GF-D8 (cell line): ENCODE results near the gene KRTAP12-1.
"Not testable (repeated sequence)": the region's sequence is repeated elsewhere in the genome, so short reads cannot be mapped to it uniquely, and the experiment has no call there.

Source experiments
- DNase-seq: peaks from one replicate; lab custom pipeline; 2025; lab: John Stamatoyannopoulos, UW

Gene KRTAP12-1

DNA sequence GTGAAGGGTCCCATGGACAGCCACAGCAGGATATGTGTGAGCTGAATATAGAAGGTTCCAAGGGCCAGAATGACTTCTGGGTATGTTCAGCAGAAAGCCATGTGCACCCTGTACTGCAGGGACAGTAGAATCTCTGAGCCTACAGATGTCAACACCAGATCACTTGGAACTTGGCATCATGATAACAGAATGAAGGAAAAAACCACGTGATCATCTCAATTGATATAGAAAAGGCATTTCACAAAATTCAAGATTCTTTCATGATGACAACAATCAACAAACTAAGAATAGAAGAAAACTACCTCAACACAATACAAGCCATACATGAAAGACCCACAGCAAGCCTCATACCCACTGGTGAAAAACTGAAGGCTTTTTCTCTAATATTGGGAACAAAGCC lies 14.4 kb downstream of the KRTAP12-1 start:
- no peak for DNase-seq

DNA sequence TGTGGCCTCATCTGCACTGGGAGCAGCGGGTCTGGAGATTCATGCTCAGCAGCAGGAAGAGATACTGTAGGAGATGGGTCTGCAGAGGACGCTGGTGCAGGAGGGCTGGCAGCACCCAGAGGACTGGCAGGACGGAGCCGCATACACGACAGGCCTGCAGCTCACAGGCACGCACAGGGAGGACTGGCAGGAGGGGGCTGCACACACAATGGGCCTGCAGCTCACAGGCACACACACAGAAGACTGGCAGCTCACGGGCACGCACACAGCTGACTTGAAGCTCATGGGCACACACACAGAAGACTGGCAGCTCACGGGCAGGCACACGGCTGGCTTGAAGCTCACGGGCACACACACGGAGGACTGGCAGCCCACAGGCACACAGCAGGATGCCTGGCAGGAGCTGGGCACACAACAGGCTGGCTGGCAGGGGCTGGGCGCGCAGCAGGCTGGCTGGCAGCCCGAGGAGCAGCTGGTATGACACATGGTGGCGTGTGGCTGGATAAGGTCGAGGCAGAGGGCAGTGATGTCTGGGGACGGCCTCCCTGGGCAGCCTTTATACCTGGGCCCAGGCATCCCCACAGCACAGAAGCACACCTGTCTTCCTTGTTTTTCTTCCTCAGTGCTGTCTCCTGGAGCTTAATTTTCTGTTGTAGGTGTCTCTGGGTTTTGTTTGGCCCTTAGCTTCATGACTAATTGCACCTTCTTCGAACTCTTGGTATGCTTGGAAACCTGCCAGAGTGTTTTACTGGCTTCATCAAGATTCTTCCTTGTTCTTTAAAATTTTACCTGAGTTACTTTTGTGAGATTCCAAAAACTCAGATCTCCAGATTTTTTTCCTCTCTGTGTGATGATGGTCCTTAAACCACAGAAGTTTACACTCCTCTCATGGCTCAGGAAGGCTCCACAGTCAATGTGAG lies 15.3 kb downstream of the KRTAP12-1 start, which contains the start of gene KRTAP12-2:
Gene KRTAP12-2 (minus strand): TSS at position 527 of the 920 bp plus-strand sequence. CDS start 41 bp downstream, at position 486.
- no peak for DNase-seq

DNA sequence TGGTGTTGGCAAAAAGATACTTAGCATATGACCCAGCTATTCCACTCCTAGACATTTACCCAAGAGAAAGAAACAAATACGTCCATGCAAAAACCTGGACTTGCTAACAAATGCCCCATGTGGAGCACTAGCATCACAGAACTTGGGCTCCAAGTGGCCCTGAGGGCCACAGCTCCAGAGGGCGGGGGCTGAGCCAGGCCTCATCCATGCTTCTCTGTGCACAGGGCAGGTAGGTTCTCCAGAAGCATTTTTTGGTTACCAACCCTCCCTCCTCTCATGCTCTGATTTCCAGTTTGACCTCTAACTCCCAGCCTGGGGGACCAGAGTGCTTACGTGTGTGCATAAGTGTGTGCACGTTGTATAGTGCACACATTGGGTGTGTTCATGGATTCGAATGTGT lies 17.3 kb downstream of the KRTAP12-1 start:
- DNase-seq, result no peak

DNA sequence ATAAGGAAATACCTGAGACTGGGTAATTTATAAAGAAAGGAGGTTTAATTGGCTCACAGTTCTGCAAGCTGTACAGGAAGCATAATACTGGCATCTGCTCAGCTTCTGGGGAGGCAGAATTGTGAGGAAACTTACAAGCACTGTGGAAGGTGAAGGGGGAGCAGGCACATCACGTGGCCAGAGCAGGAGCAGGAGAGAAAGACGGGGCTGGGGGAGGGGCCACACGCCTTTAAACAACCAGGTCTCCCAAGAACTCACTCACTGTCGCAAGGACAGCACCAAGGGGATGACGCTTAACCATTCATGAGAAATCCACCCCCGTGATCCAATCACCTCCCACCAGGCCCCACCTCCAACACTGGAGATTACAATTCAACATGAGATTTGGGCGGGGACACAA lies 20.4 kb downstream of the KRTAP12-1 start:
- not testable (repeated sequence) for DNase-seq

DNA sequence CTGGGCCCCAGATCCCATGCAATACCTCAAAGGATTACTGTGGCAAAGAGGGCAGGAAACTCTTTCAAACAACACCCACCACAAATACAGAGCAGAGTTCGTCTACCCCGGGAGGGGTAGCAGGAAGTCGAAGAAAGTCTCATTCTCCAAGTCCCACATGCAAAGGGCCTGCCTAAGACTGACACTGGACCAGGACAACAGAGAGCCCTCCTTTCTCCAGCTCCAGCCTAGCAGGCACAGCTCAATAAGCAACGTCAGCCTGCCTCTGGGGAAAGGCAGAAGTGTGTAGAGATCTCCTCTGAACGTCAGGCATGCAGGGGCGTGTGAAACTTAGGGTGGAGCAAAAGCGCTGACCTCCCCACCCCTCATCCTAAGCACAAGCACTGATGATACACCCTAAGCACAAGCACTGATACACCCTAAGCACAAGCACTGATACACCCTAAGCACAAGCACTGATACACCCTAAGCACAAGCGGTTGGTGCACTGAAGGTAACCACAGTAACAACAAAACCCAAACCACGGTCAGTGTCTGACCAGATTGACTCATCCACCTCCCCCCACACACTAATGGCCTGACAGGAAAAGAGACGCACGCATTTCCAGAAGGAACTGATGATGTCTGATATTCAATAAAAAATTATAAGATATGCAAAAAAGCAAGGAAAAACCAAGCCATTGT lies 22.9 kb downstream of the KRTAP12-1 start:
- DNase-seq, result no peak

- no peak for DNase-seq
Observed at GRCh38 chr21:44658541-44658910, 23.4 kb downstream of the KRTAP12-1 start.

GRCh38 chr21:44657635-44658540 lies 24.1 kb downstream of the KRTAP12-1 start, which contains the start of gene KRTAP12-3:
Gene KRTAP12-3, plus strand, starts transcription at chr21:44657932. Its CDS starts 48 bp downstream, at chr21:44657980.
- no peak for DNase-seq

- DNase-seq, result no peak
Observed at GRCh38 chr21:44656868-44657267, 25.1 kb downstream of the KRTAP12-1 start.

DNA sequence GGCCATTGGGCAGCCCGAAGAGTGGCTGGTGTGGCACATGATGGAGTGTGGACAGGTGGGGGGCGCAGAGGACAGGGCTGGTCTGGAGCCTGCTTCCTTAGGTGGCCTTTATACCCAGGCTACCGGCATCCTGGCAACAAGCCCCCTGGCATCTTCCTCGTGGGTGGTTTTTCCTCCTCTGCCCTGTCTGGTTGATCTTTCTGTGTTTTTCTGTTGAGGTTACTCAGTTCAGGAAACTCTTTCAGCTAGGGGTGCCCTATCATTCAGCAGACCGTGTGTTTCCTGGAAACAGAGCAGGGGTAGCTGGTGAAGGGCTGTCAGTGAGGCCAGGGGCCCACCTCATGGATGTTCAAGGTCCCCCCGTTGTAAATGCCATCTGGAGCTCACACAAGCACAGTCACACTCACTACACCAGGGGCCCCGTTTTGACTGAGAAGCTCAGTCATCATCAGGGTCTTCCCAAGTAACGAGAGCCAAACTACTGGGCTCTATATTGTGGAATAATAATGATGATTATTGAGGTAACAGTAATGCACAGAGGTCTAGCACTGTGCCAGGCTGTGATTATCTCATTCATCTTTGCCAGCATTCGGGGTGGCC lies 27.3 kb downstream of the KRTAP12-1 start, which contains the start of gene KRTAP12-4:
Gene KRTAP12-4 (minus strand): TSS at position 84 of the 600 bp plus-strand sequence. CDS start 45 bp downstream, at position 39.
- no peak for DNase-seq

DNA sequence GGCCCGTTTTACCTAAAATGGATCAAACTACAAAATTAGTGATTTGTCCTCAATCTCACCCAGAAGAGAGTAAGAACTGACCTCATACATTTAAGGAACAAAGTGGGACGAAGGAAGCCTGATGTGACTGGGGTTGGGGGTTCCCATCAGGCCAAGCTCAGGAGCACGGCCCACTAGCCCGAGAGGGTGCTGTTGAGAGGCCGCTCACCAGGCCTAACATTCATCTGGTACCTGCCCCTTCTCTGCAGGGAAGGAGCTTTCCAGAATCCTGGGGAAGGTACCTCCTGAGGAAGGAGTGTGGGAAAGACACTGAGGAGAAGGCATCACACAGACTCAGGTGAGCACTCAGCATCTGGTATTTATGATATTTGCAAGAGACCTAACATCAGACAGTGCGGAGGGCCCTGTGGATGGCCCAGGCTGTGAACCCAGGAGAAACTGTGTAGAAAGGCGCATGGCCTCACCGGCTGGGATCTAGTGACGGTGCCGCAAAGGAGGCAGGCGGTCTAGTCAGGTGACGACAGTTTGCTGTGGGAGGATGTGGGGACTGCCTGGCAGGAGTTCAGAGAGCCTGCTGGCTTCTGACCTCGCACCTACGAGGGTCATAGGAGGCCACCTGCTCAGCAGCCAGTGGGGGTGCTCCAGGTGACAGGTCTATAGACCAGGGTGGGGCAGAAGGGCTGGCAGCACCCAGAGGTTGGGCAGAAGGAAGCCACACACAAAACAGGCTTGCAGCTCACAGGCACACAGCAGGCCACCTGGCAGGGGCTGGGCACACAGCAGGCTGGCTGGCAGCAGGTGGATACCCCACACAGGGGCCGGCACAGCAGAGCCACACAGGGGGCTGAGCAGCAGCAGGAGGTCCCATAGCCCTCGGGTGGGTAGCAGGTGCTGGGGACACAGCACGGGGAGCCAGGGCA lies 28.0 kb downstream of the KRTAP12-1 start:
- DNase-seq, result no peak

DNA sequence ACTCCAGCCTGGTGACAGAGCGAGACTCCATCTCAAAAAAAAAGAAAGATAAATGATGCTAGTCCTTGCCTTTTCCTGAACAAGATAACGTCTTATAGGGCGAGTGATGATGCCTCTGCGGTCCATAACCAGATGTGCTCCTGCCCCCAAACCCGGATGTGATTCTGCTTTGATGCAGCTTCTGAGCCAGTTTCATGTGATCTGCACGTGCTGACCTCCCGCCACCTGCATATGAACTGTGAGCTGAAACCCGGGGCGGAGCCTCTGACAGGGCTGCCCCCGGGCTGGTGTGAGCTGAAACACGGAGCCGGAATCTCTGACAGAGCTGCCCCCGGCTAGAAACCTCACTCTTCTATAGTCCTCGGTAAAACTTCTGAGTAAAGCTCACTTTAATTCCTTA lies 28.8 kb downstream of the KRTAP12-1 start:
- DNase-seq, result no peak

DNA sequence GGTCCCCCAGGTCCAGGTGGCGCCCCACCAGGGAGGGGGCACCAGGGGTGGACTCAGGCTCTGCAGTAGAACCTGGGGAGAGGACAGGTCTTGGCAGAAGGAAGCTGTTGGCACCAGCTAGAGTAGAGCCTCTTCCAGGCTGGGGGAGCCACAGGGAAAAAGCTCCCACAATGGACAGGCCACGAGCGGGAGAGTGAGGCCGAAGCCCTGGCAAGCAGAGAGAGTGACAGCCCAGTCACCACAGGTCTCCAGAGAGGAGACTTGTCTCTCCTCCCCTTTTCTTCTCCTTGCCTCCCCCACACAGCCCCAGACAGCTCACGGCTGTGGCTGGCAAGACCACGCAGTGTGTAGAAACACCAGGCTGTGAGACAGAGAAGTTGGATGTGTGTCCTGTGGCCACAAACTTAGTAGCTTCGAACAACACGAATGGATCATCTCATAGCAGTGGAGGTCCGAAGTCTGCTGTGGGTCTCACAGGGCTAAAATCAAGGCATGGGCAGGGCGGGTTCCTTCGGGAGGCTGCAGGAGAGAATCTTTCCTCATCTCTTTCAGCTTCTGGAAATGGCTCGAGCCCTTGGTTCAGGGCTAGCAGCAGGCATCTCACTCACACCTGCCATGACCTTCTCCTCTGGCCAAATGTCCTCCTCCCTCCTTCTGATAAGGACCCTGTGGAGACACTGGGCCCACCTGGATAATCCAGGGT lies 30.8 kb downstream of the KRTAP12-1 start:
- DNase-seq, result no peak

DNA sequence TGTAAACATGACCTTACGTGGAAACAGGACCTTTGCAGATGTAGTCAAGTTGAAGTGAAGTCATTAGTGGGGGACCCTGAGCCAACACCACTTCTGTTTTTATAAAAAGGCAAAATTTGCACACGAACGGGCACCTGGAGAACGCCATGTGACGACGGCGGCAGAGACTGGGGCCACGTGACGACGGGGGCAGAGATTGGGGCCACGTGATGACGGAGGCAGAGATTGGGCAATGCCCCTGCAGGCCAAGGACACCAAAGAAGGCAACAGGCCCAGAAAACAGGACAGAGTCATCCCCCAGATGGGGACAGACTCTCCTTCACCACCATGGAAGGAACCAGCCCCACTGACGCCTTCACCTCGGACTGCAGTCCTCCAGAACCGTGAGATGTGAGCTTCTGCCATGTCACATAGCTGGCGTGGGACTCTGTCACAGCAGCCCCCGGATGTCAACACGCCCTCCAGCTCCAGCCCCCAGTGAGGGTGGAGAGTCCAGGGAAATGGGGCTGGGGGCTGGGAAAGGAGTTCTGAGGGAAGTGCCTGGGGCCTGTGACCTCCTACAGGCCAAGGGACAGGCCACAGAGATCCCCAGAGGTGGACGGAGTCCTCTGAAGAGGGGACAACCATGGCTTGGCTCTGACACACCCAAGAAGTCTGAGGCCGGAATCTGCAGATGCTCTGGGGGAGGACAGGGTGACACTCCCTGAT lies 31.5 kb downstream of the KRTAP12-1 start:
- DNase-seq, result no peak

DNA sequence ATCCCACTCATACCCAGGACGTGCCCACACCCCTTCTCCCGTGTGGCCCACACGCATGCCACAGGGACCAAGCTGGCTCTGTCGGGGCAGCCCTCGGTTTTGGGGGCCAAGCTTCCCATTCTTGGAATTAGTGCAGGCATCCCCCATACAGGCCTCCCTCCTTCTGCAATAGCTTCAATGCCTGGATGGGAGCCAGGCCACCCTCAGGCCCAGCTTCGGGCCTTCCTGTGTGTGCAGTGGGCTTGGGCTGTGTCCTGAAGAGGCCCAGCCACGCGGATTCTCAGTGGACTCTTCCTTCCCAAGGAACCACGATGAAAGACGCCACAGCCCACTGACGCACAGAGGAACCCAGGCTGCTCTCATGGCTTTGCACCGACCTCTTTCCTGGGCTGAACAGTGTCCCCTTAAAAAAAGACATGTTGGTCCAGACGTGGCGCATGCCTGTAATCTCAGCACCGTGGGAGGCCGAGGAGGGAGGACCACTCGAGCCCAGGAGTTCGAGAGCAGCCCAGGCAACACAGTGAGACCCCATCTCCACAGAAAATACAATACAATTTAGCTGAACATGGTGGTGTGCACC lies 32.4 kb downstream of the KRTAP12-1 start:
- DNase-seq, result no peak

- no peak for DNase-seq
Observed at GRCh38 chr21:44648557-44649311, 33.2 kb downstream of the KRTAP12-1 start.

DNA sequence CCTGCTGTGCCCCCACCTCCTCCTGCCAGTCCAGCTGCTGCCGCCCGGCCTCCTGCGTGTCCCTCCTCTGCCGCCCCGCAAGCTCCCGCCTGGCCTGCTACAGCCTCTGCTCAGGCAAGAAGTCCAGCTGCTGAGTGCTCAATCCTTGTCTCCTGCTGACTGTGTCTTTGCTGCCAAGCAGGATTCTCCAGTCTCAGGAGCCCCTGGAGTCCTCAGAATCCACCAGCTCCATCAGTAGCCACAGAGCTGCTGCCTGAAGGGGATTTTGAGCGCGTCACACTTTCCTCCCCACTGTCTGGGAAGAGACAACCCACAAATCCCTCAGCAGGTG lies 34.8 kb downstream of the KRTAP12-1 start:
- DNase-seq, result no peak

DNA sequence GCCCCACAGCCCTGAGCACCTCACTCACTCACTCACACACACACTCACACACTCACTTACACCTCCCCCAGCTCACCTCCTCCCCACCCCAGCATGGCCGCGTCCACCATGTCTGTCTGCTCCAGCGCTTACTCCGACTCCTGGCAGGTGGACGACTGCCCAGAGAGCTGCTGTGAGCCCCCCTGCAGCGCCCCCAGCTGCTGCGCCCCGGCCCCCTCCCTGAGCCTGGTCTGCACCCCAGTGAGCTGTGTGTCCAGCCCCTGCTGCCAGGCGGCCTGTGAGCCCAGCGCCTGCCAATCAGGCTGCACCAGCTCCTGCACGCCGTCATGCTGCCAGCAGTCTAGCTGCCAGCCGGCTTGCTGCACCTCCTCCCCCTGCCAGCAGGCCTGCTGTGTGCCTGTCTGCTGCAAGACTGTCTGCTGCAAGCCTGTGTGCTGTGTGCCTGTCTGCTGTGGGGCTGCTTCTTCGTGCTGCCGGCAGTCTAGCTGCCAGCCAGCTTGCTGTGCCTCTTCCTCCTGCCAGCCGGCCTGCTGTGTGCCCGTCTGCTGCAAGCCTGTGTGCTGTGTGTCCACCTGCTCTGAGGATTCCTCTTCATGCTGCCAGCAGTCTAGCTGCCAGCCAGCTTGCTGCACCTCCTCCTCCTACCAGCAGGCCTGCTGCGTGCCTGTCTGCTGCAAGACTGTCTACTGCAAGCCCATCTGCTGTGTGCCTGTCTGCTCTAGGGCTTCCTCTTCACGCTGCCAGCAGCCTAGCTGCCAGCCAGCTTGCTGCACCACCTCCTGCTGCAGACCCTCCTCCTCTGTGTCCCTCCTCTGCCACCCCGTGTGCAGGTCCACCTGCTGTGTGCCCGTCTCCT lies 35.4 kb downstream of the KRTAP12-1 start, which contains the start of gene KRTAP10-11:
Gene KRTAP10-11 (plus strand): TSS at position 49 of the 856 bp plus-strand sequence. CDS start 45 bp downstream, at position 94.
- not testable (repeated sequence) for DNase-seq
